PC-9 (cell line): ENCODE measurements around the gene CACNA1I. TPM values are rescaled to one million over a fixed set of nuclear protein-coding genes. Genes with fewer than 3 reads are reported as not detected.

ENCODE experiments used
- BruUV-seq: library from RNA; stranded (reverse); fragments of 400-500 nt; replicated peaks from 2 replicates; lab custom pipeline; 2021; lab: Mats Ljungman, UMichigan
- CTCF ChIA-PET: fragments of 300-600 bp; sonication (Branson Sonifier 250); formaldehyde crosslinking; loops from one replicate; lab custom pipeline; 2022; ENCODE audit warnings: antibody characterized with exemption; lab: Charles Lee
- POLR2A ChIA-PET: fragments of 300-600 bp; sonication (Branson Sonifier 250); formaldehyde crosslinking; loops from one replicate; lab custom pipeline; 2022; ENCODE audit warnings: antibody characterized with exemption; ENCODE audit not compliant: unreplicated experiment; lab: Charles Lee
- DNase-seq, 2 experiments: peaks; one replicate each; pipeline versions ENCODE4 v3.0.0 to v3.0.0-alpha.2; 2015 to 2022; ENCODE audit warnings: mixed read lengths in 1 of 2
- H2AFZ ChIP-seq: fragments of 200-600 bp; sonication (generic); 2 replicates; pipeline ENCODE4 v1.8.1; 2017; ENCODE audit warnings: antibody characterized with exemption
- H3F3A ChIP-seq: fragments of 200-600 bp; sonication (generic); 2 replicates; pipeline ENCODE4 v1.8.1; 2017; ENCODE audit warnings: antibody characterized with exemption, mild to moderate bottlenecking, low read depth; ENCODE audit not compliant: insufficient read depth
- H3K27ac ChIP-seq: fragments of 200-600 bp; sonication (generic); 2 replicates; pipeline ENCODE4 v1.6.1; 2016; ENCODE audit warnings: mixed run types
- H3K27me3 ChIP-seq: fragments of 200-600 bp; sonication (generic); 2 replicates; pipeline ENCODE4 v1.6.1; 2016; ENCODE audit warnings: low read depth, mixed run types; ENCODE audit not compliant: insufficient read depth
- H3K36me3 ChIP-seq: fragments of 200-600 bp; sonication (generic); 2 replicates; pipeline ENCODE4 v1.6.1; 2016; ENCODE audit warnings: low read depth, mixed run types
- H3K4me1 ChIP-seq: fragments of 200-600 bp; sonication (generic); replicated peaks from 2 replicates; pipeline ENCODE4 v1.6.1; 2016; ENCODE audit warnings: mixed run types; ENCODE audit not compliant: insufficient read depth
- H3K4me2 ChIP-seq: fragments of 200-600 bp; sonication (generic); 2 replicates; pipeline ENCODE4 v1.6.1; 2017; ENCODE audit warnings: mixed run types
- H3K4me3 ChIP-seq: fragments of 200-600 bp; sonication (generic); 2 replicates; pipeline ENCODE4 v1.6.1; 2016; ENCODE audit warnings: mixed run types
- H3K79me2 ChIP-seq: fragments of 200-600 bp; sonication (generic); 2 replicates; pipeline ENCODE4 v1.6.1; 2017; ENCODE audit warnings: low read depth, mixed run types
- H3K9me2 ChIP-seq: fragments of 200-600 bp; sonication (generic); 2 replicates; pipeline ENCODE4 v1.8.1; 2017; ENCODE audit warnings: mild to moderate bottlenecking; ENCODE audit not compliant: insufficient read depth
- H3K9me3 ChIP-seq: fragments of 200-600 bp; sonication (generic); 2 replicates; pipeline ENCODE4 v1.8.1; 2016; ENCODE audit warnings: low read depth; ENCODE audit not compliant: insufficient read depth
- H4K20me1 ChIP-seq: fragments of 200-600 bp; sonication (generic); 2 replicates; pipeline ENCODE4 v1.8.1; 2017; ENCODE audit not compliant: insufficient read depth
- EZH2 ChIP-seq: fragments of 200-600 bp; sonication (generic); IDR thresholded peaks from 2 replicates; pipeline ENCODE4 v1.8.0; 2017; ENCODE audit warnings: antibody characterized with exemption, low read depth
- intact Hi-C: fragments of 100-400 bp; cut with micrococcal nuclease; formaldehyde crosslinking; loops from one replicate; pipeline ENCODE4 v1.10.0; 2022; ENCODE audit not compliant: unreplicated experiment
- total RNA-seq: library from RNA; stranded (reverse); gene quantifications from 2 replicates; pipeline ENCODE4 v1.2.3, GENCODE V29; 2021
- TF ChIP-seq, protein P1 (sequence below): fragments of 200-600 bp; sonication (generic); conservative IDR thresholded peaks from 2 replicates; pipeline ENCODE4 v1.6.1; 2017; ENCODE audit warnings: mixed run types, antibody characterized with exemption, mild to moderate bottlenecking, moderate library complexity

The CACNA1I gene
- total RNA-seq, 1 experiment from 2014 or later: 2.8 TPM

DNA sequence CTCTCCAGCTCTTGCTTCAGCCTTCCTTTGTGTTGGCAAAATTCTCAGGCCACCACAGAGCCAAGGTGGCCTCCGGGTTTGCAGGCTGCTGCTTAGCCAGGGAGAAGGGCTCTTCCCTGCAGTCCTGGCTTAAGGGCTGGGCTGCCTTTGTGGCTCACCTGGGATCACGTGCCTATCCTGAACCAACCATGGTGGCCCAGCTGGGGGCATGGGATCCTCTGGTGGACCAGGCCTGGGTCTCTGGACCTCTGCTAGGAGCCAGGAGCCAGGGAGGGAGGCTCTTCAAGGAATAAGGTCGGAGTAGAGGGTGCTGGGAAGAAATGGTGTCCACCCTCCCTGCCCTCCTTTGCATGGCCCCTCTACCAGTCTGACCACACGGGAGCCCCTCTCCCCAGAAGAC lies 43.9 kb downstream of the CACNA1I start:
- H3K4me3 ChIP-seq: no peak overlapping the region
- H4K20me1 ChIP-seq: no peaks in the 10 kb centered on the region
- H3F3A ChIP-seq: no peaks in the 10 kb centered on the region; the same call in 1 of the 2 replicates
- H3K27me3 ChIP-seq: peaks cover 11% of the 10 kb centered on the region; the same call in 1 of the 2 replicates
- POLR2A ChIA-PET: no interaction called here
- no peaks in the 10 kb centered on the region for H3K9me3 ChIP-seq
- BruUV-seq: no TSS peak
- H3K4me1 ChIP-seq: no peaks in the 10 kb centered on the region
- no peaks in the 10 kb centered on the region for H3K9me2 ChIP-seq
- no peak for DNase-seq
- intact Hi-C loops: no loop called here
- TF ChIP-seq EZH2: no peak
- TF ChIP-seq, protein P1, sequence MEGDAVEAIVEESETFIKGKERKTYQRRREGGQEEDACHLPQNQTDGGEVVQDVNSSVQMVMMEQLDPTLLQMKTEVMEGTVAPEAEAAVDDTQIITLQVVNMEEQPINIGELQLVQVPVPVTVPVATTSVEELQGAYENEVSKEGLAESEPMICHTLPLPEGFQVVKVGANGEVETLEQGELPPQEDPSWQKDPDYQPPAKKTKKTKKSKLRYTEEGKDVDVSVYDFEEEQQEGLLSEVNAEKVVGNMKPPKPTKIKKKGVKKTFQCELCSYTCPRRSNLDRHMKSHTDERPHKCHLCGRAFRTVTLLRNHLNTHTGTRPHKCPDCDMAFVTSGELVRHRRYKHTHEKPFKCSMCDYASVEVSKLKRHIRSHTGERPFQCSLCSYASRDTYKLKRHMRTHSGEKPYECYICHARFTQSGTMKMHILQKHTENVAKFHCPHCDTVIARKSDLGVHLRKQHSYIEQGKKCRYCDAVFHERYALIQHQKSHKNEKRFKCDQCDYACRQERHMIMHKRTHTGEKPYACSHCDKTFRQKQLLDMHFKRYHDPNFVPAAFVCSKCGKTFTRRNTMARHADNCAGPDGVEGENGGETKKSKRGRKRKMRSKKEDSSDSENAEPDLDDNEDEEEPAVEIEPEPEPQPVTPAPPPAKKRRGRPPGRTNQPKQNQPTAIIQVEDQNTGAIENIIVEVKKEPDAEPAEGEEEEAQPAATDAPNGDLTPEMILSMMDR: no peak
- no peaks in the 10 kb centered on the region for H3K79me2 ChIP-seq
- no peaks in the 10 kb centered on the region for H3K36me3 ChIP-seq
- H3K27ac ChIP-seq: no peak overlapping the region
- no peak overlapping the region for H3K4me2 ChIP-seq
- no peak overlapping the region for H2AFZ ChIP-seq
- CTCF ChIA-PET: no interaction called here

DNA sequence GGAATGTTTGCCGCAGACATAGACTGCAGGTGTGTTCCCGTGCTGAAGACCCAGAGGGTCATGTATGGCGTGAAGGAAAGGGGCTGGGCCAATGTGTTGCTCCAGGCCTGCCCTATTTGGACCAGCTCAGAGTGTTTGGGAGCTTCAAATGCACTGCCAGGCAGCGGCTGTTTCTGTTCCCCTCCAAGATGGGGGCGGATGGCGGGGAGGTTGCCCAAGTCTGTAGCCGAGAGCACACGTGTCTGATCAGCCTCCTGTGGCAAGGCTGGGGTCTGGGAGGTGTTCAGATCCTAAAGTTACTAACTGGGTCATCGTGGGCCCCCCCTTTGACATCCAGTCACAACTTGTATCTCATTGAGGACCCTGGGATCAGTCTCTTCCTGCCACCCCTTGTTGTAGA lies 45.5 kb downstream of the CACNA1I start:
- no peaks in the 10 kb centered on the region for H3K4me1 ChIP-seq
- CTCF ChIA-PET: no interaction called here

DNA sequence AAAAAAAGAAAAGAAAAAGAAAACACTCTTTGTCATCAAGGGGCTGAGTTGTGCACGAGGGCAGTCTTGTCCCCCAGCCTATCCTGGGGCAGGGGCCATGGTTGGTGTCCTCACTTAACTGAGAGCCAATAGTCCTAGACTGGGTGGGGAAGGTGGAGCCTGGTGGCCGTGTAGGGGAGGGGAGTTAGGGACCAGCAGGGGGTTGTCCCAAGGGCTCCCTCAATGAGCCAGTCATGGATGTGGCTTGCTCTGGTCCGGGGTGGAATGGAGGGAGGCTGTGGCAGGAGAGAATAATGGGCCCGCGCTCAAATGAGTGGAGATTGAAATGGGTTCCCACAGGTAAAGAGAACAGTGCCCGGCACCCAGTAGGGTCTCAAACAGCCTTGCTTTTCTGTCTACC lies 46.2 kb downstream of the CACNA1I start:
- no peaks in the 10 kb centered on the region for H3K79me2 ChIP-seq
- H2AFZ ChIP-seq: no peak overlapping the region
- H3K4me1 ChIP-seq: no peaks in the 10 kb centered on the region
- ChIA-PET POLR2A (interaction anchor here (0.7 kb wide), 1 partner anchor 307 kb away, joined by 3 read pairs; no protein-coding TSS in a partner anchor), CTCF (no interaction called here)
- no peaks in the 10 kb centered on the region for H3K36me3 ChIP-seq
- no peaks in the 10 kb centered on the region for H3K9me2 ChIP-seq
- H3K9me3 ChIP-seq: no peaks in the 10 kb centered on the region
- H3K4me2 ChIP-seq: no peak overlapping the region
- no peaks in the 10 kb centered on the region for H4K20me1 ChIP-seq
- H3K27me3 ChIP-seq: peaks cover 11% of the 10 kb centered on the region; the same call in 1 of the 2 replicates
- intact Hi-C loops: no loop called here
- DNase-seq: no peak
- H3K4me3 ChIP-seq: no peak overlapping the region
- no peaks in the 10 kb centered on the region; the same call in 1 of the 2 replicates for H3F3A ChIP-seq
- H3K27ac ChIP-seq: no peak overlapping the region
- TF ChIP-seq, protein P1: no peak
- no peak for TF ChIP-seq EZH2
- BruUV-seq: no TSS peak

More for the DNA sequence above, 45.5 kb downstream of the CACNA1I start:
- no peak for DNase-seq
- Histone ChIP-seq H3K36me3 (no peaks in the 10 kb centered on the region), H3K4me2 (no peak overlapping the region), H3K4me3 (no peak overlapping the region), H3K9me3 (no peaks in the 10 kb centered on the region), H3K79me2 (no peaks in the 10 kb centered on the region), H3K27ac (no peak overlapping the region), H4K20me1 (no peaks in the 10 kb centered on the region), H3K9me2 (no peaks in the 10 kb centered on the region), H2AFZ (no peak overlapping the region), H3K27me3 (peaks cover 11% of the 10 kb centered on the region; the same call in 1 of the 2 replicates), H3F3A (no peaks in the 10 kb centered on the region; the same call in 1 of the 2 replicates)
- no TSS peak for BruUV-seq
- intact Hi-C loops: no loop called here
- POLR2A ChIA-PET: no interaction called here
- TF ChIP-seq EZH2: no peak
- TF ChIP-seq, protein P1: no peak
